GM12864 (cell line): ENCODE results near the gene DNAJC25.

Experiments
- DNase-seq: peaks from one replicate; pipeline ENCODE4 v3.0.0-alpha.2; 2011; ENCODE audit warnings: low read depth
- H3K4me3 ChIP-seq: 2 replicates; pipeline ENCODE4 v1.5.1; 2011; ENCODE audit warnings: mild to moderate bottlenecking, low read depth, low read length, control low read depth
- CTCF ChIP-seq: IDR thresholded peaks from 2 replicates; pipeline ENCODE4 v1.5.1; 2011; ENCODE audit warnings: low read depth, mild to moderate bottlenecking, moderate library complexity, low read length, control low read depth, inconsistent platforms; ENCODE audit errors: missing control alignments

DNAJC25 gene

GRCh38 chr9:111633389-111633736 is 2.2 kb downstream of the DNAJC25 start:
- no peak for TF ChIP-seq CTCF
- peak overlapping the region; percentile 4; the same call in 1 of the 2 replicates for H3K4me3 ChIP-seq
- DNase-seq, result no peak

GRCh38 chr9:111634860-111635259 is 3.7 kb downstream of the DNAJC25 start:
- no peak for TF ChIP-seq CTCF

GRCh38 chr9:111637421-111637950 is 6.4 kb downstream of the DNAJC25 start:
- no peak for TF ChIP-seq CTCF
- DNase-seq, result no peak
- no peak overlapping the region for H3K4me3 ChIP-seq

More at GRCh38 chr9:111634860-111635259, 3.7 kb downstream of the DNAJC25 start:
- H3K4me3 ChIP-seq, result no peak overlapping the region
- no peak for DNase-seq

GRCh38 chr9:111644195-111644772 is 13.2 kb downstream of the DNAJC25 start:
- no peak for DNase-seq
- H3K4me3 ChIP-seq, result no peak overlapping the region
- TF ChIP-seq CTCF, result no peak

- H3K4me3 ChIP-seq, result no peak overlapping the region
- no peak for DNase-seq
- TF ChIP-seq CTCF, result no peak
Observed at GRCh38 chr9:111645806-111646205, 14.7 kb downstream of the DNAJC25 start.

- no peak for TF ChIP-seq CTCF
- no peak overlapping the region for H3K4me3 ChIP-seq
- DNase-seq, result no peak
Observed at GRCh38 chr9:111646417-111646816, 15.3 kb downstream of the DNAJC25 start.

GRCh38 chr9:111648066-111648465 is 16.9 kb downstream of the DNAJC25 start:
- DNase-seq, result no peak
- H3K4me3 ChIP-seq, result no peak overlapping the region
- no peak for TF ChIP-seq CTCF
